ENCODE data around the gene EEA1. TPM values are rescaled to one million over a fixed set of nuclear protein-coding genes. Genes with fewer than 3 reads are reported as not detected.

The EEA1 gene
- total and polyA plus RNA-seq, 2 donors (not counting 1 experiment from before 2014, with no cell fraction given): 25.6 to 46.4 TPM

- H3K27ac ChIP-seq (ENCODE audit: insufficient read depth, low read length): no peak overlapping the region
- H3K9ac ChIP-seq (ENCODE audit: insufficient read depth, low read length): no peak overlapping the region
- no peaks in the 10 kb centered on the region for H4K20me1 ChIP-seq (ENCODE audit: control insufficient read depth, extremely low read depth, insufficient read depth, low read length)
- peaks cover 3% of the 10 kb centered on the region for H3K4me1 ChIP-seq (ENCODE audit: control insufficient read depth, extremely low read depth, insufficient read depth, low read length)
- H3K4me3 ChIP-seq (replicated peaks in 1 of 4; ENCODE audit: control extremely low read depth in 1 of 4, insufficient read depth in 1 of 4, low read depth in 3 of 4, low read length in 4 of 4): no peak overlapping the region
- DNase-seq (ENCODE audit: low read depth in 2 of 2): no peak
- no peak overlapping the region for H2AFZ ChIP-seq (ENCODE audit: low read length)
- TF ChIP-seq CTCF (conservative IDR thresholded peaks at IDR 0.05 in 1 of 2, IDR thresholded peaks at IDR 0.05 in 1 of 2; ENCODE audit: low read depth in 1 of 2, low read length in 2 of 2) (no peak), EZH2 (IDR thresholded peaks at IDR 0.05; ENCODE audit: low read length, missing control alignments) (no peak)
- no peak overlapping the region for H3K4me2 ChIP-seq (ENCODE audit: extremely low read depth, insufficient read depth, low read length)
- H3K36me3 ChIP-seq (ENCODE audit: control insufficient read depth, insufficient read depth, low read length): no peaks in the 10 kb centered on the region
- H3K79me2 ChIP-seq (ENCODE audit: control insufficient read depth, insufficient read depth, low read length): peaks cover 74% of the 10 kb centered on the region
- no peaks in the 10 kb centered on the region for H3K9me3 ChIP-seq (ENCODE audit: control insufficient read depth, insufficient read depth, low read depth, low read length)
- H3K27me3 ChIP-seq (ENCODE audit: control insufficient read depth, insufficient read depth, low read length): no peaks in the 10 kb centered on the region
These were observed 23.8 kb downstream of the EEA1 start for GRCh38 chr12:92905258-92905810.

- no peak for TF ChIP-seq CTCF (conservative IDR thresholded peaks at IDR 0.05 in 1 of 2, IDR thresholded peaks at IDR 0.05 in 1 of 2; ENCODE audit: low read depth in 1 of 2, low read length in 2 of 2)
- Histone ChIP-seq H4K20me1 (ENCODE audit: control insufficient read depth, extremely low read depth, insufficient read depth, low read length) (no peaks in the 10 kb centered on the region), H3K4me1 (ENCODE audit: control insufficient read depth, extremely low read depth, insufficient read depth, low read length) (peaks cover 6% of the 10 kb centered on the region), H3K9ac (ENCODE audit: insufficient read depth, low read length) (no peak overlapping the region), H3K27me3 (ENCODE audit: control insufficient read depth, insufficient read depth, low read length) (no peaks in the 10 kb centered on the region), H2AFZ (ENCODE audit: low read length) (no peak overlapping the region), H3K4me3 (replicated peaks in 1 of 4; ENCODE audit: control extremely low read depth in 1 of 4, insufficient read depth in 1 of 4, low read depth in 3 of 4, low read length in 4 of 4) (no peak overlapping the region), H3K4me2 (ENCODE audit: extremely low read depth, insufficient read depth, low read length) (no peak overlapping the region), H3K79me2 (ENCODE audit: control insufficient read depth, insufficient read depth, low read length) (peaks cover 65% of the 10 kb centered on the region), H3K27ac (ENCODE audit: insufficient read depth, low read length) (no peak overlapping the region), H3K36me3 (ENCODE audit: control insufficient read depth, insufficient read depth, low read length) (no peaks in the 10 kb centered on the region), H3K9me3 (ENCODE audit: control insufficient read depth, insufficient read depth, low read depth, low read length) (no peaks in the 10 kb centered on the region)
- DNase-seq (ENCODE audit: low read depth in 2 of 2): no peak
These were observed 28.2 kb downstream of the EEA1 start for GRCh38 chr12:92900941-92901340.

DNA sequence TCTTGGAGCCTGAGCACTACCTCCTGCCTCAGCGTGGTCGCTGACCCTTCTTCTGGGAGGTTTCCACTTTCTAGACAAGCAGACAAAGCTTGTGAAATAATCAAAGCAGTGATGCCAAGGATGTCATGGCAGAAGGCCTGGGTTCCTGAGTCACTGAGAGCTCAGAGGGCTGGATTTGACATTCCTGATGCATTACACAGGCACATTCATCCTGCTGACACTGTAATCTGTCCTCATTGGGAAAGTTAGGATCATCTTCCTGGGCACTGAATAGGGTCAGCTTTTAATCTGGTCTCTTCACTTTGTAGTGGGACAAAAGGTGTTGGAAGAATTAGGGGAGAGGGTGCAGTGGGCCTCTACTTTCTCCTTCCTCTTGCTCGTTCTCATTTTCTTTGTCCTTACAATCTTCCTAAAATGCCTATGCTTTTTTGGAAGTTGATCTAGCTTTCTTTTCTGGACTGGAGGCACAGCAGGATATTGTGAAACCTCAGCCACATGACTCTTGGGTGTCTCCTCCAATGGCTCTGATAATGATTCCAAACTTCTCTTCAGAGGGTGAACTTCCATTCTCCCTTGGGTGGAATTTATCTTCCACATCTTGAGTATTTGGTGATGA, 29.6 kb downstream of the EEA1 start:
- Histone ChIP-seq H3K9me3 (ENCODE audit: control insufficient read depth, insufficient read depth, low read depth, low read length) (no peaks in the 10 kb centered on the region), H3K36me3 (ENCODE audit: control insufficient read depth, insufficient read depth, low read length) (peaks cover 2% of the 10 kb centered on the region), H2AFZ (ENCODE audit: low read length) (no peak overlapping the region), H3K79me2 (ENCODE audit: control insufficient read depth, insufficient read depth, low read length) (peaks cover 62% of the 10 kb centered on the region), H4K20me1 (ENCODE audit: control insufficient read depth, extremely low read depth, insufficient read depth, low read length) (no peaks in the 10 kb centered on the region), H3K27me3 (ENCODE audit: control insufficient read depth, insufficient read depth, low read length) (no peaks in the 10 kb centered on the region), H3K4me2 (ENCODE audit: extremely low read depth, insufficient read depth, low read length) (peak overlapping the region; percentile 72), H3K4me1 (ENCODE audit: control insufficient read depth, extremely low read depth, insufficient read depth, low read length) (peaks cover 3% of the 10 kb centered on the region), H3K27ac (ENCODE audit: insufficient read depth, low read length) (peak overlapping the region; percentile 86), H3K9ac (ENCODE audit: insufficient read depth, low read length) (peak overlapping the region; percentile 40), H3K4me3 (replicated peaks in 1 of 4; ENCODE audit: control extremely low read depth in 1 of 4, insufficient read depth in 1 of 4, low read depth in 3 of 4, low read length in 4 of 4) (peak overlapping the region in 2 of 4 experiments; percentile 20 to 40)
- peak; percentile 98 to 99 for DNase-seq (ENCODE audit: low read depth in 2 of 2)
- TF ChIP-seq CTCF (conservative IDR thresholded peaks at IDR 0.05 in 1 of 2, IDR thresholded peaks at IDR 0.05 in 1 of 2; ENCODE audit: low read depth in 1 of 2, low read length in 2 of 2) (no peak), EZH2 (IDR thresholded peaks at IDR 0.05; ENCODE audit: low read length, missing control alignments) (no peak)
